Fibroblast of skin of right biceps (primary cell): ENCODE data around the gene LRP1-AS.

ENCODE experiments used
- DNase-seq: peaks from one replicate; pipeline ENCODE4 v3.0.0-alpha.2; 2013

The LRP1-AS gene

DNA sequence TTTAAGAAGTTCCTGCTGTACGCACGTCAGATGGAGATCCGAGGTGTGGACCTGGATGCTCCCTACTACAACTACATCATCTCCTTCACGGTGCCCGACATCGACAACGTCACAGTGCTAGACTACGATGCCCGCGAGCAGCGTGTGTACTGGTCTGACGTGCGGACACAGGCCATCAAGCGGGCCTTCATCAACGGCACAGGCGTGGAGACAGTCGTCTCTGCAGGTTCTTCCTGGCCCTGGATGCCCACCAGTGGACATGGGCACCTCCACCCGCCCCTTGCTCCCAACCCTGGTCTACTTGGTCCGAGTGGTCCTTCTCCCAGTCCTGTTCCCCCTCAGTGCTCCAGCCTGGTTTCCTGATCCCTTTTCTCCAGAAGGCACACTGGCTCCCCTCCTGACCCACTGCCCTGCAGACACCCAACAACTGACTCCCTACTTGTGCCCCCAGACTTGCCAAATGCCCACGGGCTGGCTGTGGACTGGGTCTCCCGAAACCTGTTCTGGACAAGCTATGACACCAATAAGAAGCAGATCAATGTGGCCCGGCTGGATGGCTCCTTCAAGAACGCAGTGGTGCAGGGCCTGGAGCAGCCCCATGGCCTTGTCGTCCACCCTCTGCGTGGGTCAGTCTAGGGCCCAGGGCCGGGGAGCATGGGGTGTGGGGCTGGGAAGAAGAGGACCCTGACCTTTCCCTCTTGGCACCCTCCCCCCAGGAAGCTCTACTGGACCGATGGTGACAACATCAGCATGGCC lies 32.1 kb upstream of the LRP1-AS start:
- no peak for DNase-seq

DNA sequence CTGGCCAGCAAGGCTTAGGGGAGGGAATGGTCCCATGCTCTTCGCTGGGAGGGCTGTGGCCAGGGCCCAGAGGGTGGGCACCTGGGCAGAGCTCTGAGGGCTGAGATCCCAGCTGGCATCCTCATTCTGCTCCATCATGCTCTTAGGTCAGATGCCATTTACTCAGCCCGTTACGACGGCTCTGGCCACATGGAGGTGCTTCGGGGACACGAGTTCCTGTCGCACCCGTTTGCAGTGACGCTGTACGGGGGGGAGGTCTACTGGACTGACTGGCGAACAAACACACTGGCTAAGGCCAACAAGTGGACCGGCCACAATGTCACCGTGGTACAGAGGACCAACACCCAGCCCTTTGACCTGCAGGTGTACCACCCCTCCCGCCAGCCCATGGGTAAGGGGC lies 30.8 kb upstream of the LRP1-AS start:
- DNase-seq, result no peak

DNA sequence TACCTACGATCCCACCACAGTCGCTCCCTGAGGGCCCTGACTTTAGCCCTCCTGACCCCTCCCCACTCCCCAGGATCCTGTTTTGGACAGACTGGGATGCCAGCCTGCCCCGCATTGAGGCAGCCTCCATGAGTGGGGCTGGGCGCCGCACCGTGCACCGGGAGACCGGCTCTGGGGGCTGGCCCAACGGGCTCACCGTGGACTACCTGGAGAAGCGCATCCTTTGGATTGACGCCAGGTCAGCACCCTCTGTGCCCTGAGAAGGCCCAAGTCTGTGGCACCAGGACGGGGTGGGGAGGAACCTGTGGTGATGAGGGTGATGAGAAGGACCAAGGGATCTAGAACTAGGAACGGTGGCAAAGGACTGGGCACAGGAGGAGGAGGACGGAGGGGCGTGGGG lies 29.9 kb upstream of the LRP1-AS start:
- no peak for DNase-seq

DNA sequence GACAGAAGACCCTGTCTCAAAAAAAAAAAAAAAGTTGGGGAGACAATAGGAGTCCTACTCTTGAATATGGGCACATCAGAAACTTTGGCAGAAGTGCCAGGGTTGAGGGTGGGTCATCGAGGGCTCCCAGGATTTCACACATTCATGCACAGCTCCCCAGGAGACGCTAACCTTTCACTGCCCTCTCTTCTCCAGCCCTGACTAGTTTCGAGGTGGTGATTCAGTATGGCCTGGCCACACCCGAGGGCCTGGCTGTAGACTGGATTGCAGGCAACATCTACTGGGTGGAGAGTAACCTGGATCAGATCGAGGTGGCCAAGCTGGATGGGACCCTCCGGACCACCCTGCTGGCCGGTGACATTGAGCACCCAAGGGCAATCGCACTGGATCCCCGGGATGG lies 29.4 kb upstream of the LRP1-AS start:
- no peak for DNase-seq

DNA sequence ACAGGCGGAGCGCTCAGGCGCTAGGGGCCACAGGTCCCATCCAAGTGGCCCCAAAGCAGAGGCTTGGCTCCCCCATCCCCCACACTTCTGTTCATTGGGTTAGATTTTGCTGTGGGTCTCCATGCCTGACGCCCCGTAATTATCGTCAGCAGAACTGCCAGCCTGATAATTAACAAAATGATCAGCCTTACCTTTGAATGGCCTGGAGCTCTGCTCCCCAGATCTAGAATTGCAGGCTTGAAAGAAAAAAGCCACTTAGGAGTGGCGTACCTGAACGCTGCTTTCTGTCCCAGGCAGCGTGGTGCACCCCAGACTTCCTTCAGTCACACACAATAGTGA lies 28.7 kb upstream of the LRP1-AS start:
- DNase-seq, result no peak

DNA sequence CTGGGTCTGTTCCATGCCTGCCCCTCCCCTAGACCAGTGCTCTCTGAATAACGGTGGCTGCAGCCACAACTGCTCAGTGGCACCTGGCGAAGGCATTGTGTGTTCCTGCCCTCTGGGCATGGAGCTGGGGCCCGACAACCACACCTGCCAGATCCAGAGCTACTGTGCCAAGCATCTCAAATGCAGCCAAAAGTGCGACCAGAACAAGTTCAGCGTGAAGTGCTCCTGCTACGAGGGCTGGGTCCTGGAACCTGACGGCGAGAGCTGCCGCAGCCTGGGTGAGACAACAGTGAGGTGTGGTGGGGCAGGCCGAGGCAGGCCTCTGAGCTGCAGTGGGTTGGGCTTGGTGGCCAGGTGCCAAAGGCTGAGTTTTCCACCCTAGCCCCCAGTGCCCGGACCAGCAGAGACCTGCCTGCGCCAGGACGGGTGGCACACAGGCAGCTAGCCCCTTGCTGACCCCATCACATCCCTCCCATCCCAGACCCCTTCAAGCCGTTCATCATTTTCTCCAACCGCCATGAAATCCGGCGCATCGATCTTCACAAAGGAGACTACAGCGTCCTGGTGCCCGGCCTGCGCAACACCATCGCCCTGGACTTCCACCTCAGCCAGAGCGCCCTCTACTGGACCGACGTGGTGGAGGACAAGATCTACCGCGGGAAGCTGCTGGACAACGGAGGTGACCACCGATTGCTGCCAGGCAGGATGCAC lies 28.2 kb upstream of the LRP1-AS start:
- DNase-seq, result peak; percentile 59

DNA sequence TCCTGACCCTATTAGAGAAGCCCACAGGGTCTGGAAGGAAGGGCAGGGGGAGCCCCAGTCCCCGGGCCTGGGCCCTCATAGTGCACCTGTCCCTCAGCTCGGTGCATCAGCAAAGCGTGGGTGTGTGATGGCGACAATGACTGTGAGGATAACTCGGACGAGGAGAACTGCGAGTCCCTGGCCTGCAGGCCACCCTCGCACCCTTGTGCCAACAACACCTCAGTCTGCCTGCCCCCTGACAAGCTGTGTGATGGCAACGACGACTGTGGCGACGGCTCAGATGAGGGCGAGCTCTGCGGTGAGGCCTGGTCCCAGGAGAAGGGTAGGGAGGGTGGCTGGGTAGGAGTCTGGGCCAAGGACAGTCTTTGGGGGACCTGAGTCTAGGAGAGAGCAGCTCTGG lies 26.3 kb upstream of the LRP1-AS start:
- no peak for DNase-seq

DNA sequence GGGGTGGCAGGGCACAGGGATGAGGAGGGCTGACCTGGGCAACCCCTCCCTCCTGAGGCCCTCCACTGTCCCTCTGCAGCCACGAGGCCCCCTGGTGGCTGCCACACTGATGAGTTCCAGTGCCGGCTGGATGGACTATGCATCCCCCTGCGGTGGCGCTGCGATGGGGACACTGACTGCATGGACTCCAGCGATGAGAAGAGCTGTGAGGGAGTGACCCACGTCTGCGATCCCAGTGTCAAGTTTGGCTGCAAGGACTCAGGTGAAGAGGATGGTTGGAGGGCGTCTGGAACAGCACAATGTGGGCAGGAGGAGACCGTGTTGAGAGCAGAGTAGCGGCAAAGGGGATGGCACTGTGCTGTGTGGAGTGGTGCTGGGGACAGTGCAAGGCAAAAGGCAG lies 25.7 kb upstream of the LRP1-AS start:
- DNase-seq, result peak; percentile 22

DNA sequence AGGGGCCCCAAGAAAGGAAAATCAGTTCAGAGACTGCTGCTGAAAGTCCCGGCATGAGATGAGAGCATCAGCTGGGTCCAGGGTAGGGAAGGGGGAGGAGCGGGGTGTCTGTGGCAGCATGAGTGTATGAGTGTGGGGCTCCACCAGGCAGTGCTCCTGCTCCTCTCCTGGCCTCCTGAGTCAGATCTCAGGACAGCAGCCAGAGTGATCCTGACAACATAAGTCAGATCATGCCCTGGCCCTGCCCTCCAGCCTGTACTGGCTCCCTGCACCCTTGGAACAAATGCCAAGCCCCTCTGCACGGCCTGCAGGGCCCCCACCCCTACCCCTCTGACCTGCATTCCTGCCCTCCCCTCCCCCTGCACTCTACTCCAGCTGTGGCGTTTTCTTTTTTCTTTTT lies 24.2 kb upstream of the LRP1-AS start:
- DNase-seq, result peak; percentile 74

DNA sequence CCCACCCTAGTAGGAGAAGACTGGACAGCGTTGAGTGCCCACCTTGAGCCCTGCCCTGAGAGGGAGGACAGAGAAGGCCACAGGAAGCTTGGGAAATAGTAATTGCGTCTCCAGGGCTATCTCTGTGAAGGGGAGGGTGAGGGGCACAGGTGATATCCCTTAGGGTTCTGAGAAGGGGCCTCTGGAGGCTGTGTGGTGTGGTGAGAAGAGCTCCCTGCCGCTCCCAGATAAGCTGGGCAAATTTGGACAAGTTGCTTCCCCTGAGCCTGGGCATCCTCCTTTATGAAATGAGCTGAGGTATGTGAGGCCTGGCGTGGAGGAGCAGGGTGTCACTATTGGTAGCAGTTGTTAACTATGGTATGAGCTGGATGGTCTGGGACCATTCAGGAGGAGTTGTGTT lies 23.5 kb upstream of the LRP1-AS start:
- DNase-seq, result no peak

DNA sequence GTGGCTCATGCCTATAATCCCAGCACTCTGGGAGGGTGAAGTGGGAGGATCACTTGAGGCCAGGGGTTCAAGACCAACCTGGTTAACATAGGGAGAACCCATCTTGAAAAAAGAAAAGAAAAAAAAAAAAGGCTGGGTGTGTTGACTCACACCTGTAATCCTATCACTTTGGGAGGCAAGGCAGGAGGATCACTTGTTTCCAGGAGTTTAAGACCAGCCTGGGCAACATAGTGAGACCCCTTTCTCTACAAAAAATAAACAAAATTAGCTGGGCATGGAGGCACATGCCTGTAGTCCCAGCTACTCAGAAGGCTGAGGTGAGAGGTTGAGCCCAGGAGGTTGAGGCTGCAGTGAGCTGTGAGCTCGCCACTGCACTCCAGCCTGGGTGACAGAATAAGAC lies 23.0 kb upstream of the LRP1-AS start:
- DNase-seq, result no peak

DNA sequence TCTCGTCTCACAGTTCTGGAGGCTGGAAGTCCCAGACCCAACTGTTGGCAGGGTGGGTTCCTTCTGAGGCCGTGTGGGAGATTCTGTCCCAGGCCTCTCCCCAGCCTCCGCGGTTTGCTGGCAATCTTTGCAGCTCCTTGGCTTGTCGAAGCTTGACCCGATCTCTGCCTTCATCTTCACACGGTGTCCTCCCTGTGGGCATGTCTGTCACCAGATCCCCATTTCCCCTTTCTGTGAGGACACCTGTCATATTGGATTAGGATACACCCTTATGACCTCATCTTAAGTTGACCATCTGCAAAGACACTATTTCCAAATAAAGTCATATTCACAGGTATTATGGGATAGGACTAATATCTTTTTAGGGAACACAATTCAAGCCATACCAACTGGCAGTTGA lies 22.6 kb upstream of the LRP1-AS start:
- no peak for DNase-seq

DNA sequence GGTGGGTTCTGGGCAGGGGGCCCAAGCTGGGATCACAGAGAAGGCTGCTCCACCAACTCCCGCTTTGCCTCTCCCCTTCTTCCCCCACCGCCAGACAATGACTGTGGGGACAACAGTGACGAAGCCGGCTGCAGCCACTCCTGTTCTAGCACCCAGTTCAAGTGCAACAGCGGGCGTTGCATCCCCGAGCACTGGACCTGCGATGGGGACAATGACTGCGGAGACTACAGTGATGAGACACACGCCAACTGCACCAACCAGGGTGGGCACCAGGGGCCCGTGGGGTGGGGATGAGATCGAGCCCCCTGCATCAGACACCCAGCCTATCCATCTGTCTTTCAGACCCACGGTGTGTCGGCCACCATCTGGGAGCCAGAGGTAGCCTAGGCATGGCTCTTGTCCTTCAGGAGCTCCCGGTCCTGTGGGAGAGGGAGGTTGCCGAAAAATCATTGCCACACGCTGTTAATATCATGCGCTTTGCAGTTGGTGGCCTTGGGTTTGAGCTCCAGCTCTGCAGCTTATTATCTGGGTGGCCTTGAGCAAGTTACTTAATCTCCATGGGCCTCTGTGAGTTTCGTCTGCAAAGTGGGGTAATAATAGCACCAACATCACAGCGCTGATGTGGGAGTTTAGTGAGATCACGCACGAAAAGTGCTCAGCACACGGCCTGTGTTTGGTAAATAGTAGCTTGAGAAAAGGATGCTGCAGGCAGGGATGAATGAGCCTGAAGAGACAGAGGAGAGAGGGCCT lies 21.8 kb upstream of the LRP1-AS start:
- DNase-seq, result no peak

DNA sequence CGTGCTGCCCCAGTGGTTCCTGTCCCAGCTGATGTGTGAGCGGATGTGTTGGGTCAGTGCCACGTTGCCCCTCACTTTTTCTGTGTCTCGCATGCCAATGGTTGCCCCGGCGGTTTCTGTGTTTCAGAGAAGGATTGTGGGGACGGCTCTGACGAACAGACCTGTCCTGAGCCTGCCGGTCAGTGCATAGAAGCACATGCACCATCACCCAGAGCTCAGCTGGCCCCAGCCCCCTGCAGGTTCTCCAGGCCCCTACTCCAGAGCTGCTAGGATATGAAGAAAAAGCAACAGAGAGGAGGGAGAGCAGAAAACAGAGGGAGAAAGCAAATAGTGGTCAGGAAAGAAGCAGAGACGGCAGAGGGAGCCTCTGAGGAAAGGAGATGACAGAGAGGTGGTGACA lies 20.6 kb upstream of the LRP1-AS start:
- DNase-seq, result no peak

DNA sequence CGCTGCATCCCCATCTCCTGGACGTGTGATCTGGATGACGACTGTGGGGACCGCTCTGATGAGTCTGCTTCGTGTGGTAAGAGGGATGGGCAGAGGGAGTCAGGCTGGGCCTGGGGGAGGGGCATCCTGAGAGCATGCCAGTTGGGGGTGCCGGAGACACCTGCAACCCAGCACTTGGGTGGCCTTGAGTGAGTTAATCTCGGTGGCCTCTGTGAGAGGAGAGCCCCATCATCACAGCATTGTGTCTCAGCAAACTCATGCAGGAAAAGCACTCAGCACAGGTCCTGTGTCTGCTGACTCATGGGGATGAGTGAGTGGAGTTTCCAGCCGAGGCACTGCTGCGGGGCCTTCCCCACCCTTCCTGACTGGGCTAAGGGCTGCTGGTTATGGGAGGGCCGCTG lies 19.6 kb upstream of the LRP1-AS start:
- DNase-seq, result peak; percentile 79

DNA sequence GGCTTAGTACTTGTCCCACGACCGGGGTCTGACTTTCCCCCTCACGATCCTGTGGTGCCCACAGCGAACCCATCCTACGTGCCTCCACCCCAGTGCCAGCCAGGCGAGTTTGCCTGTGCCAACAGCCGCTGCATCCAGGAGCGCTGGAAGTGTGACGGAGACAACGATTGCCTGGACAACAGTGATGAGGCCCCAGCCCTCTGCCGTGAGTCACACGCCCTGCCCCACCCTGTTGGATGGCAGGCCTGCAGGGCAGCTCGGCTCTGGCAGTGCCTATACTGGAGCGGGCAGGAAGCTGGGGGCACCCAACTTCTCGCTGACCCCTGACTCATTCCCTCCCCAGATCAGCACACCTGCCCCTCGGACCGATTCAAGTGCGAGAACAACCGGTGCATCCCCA lies 18.3 kb upstream of the LRP1-AS start:
- DNase-seq, result no peak

DNA sequence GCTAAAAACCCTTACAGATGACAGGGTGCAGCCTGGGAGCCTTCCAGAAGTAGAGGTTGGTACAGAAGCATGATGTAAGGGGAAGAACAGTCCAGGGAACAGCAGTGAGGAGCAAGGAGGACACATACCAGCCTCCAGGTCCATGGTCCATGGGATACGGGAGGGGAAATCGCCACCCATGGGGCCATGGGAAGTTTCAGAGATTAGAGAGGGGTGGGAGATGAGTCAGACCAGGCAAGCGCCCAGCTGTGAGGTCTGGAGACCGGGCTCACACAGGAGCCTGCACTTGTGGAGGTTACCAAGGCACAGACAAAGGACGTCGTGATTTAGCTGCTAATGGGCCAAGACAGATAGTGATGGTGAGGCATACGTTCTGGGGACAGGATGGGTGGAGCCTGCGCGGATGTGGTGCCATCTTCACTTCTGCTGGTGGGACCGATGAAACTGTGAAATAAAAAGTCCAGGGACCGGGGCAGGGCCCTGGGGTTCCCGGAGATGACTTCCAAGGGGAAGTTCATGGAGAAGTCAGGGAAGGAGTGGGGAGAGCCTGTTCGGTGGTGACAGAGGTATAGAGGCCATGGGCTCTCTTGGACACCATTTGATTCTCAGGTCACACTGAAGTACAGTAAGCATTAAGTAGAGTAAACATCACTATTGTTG lies 17.7 kb upstream of the LRP1-AS start:
- no peak for DNase-seq

DNA sequence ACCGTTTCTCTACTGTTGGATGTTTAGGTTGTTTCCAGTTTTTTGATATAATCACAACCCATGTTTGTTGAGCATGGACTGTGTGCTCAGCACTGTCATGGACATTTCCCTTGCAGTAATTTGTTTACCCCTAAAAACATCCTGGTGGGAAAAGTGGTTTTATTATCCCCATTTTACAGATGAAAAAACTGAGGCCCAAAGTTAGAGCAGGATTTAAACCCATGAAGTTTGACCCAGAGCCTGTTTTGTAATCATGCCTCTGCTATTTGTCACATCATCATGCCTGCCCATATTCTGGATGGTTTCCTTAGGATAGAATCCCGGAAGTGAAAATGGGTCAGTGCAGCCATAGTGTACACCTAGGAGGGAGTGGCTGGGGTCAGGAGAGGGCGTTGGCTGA lies 17.0 kb upstream of the LRP1-AS start:
- DNase-seq, result no peak

DNA sequence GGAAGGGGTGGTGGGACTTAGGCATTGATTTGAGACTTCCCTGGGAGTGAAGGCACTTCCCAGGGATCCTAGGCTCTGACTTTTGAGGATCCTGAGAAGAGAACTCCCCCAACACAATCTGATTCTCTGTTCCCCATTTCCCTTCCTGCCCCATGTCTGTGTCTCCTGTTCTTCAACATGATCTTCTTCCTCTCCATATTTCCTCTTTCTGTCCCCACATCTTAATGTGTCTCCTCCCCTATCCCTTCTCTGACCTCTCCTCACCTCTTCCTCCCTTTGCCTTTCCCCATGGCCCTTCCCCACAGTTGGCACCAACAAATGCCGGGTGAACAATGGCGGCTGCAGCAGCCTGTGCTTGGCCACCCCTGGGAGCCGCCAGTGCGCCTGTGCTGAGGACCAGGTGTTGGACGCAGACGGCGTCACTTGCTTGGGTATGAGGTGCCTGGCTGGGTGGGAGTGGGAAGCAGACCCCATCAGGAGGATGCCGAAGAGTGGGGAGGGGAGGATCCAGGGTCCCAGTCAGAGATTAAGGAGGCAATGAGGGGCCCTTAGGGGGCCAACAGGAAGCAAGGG lies 15.2 kb upstream of the LRP1-AS start:
- DNase-seq, result no peak

DNA sequence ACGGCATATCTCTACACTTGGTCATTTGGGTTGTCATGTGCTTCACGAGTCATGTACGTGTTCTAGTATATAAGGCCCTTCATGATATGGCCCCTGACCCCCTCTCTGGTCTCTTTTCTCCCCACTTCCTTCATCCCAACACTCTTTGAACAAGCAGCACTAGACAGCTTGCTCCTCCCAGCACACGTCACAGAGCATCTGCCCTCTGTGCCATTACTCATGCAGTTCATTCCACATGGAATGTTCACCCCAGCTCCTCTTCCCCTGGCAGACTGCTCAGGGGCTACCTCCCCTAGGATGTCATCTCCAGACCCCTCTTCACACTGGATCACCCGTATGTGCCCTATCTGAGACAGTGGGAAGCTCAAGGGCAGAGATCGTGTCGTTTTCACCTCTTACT lies 14.1 kb upstream of the LRP1-AS start:
- DNase-seq, result peak; percentile 34

DNA sequence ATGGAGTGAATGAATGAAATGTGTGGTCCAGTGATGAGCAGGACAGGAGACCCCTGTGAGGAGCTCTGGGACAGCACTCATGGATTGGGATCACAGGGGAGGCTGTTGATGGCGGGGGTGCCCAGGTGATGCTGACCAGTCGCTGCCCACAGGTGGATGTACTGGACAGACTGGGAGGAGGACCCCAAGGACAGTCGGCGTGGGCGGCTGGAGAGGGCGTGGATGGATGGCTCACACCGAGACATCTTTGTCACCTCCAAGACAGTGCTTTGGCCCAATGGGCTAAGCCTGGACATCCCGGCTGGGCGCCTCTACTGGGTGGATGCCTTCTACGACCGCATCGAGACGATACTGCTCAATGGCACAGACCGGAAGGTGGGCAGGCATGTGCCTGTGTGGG lies 13.3 kb upstream of the LRP1-AS start:
- no peak for DNase-seq

DNA sequence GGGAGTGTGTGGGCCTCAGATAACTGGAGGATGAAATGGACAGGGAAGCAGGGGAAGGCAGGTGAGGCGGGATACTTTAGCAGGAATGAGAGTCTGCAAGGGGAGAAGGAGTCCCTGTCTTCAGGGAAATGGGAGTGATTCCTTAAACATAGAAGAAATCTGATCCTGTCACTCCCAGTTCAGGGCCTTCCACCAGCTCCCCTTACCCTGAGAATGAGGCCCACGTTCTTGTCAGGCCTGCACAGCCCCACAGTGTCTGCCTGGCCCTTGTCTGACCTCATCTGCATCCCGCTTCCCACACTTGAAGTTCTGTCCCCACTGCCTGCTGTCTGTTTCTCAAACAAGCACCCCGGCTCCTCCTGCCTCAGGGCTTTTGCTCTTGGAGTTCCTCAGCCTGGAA lies 12.6 kb upstream of the LRP1-AS start:
- no peak for DNase-seq

DNA sequence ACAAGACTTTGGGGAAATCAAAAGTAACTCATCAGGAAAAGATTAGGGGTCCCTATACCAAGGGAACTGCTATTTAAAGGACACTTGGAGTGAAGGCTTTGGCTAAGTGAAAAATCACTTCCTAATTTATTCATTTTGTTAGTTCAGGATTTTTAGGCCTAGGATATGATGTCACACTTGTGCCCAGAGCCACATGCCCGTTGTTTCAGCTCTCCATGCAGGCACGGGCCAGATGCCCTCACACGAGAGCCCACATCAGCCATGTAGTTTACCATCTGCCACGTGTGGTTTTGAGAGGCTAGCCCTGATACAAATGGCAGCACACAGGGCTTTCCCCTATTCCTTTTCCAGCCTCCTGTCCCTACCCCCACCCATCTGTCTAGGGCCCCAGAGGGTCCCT lies 11.9 kb upstream of the LRP1-AS start:
- no peak for DNase-seq
